ENCODE data around the gene PFDN2. TPM values are rescaled to one million over a fixed set of nuclear protein-coding genes. Genes with fewer than 3 reads are reported as not detected.

PFDN2 gene
- total RNA-seq, 1 donor from 2014 or later = 57.9 TPM

- H3K27me3 Mint-ChIP-seq (ENCODE audit: low read depth) = no peaks in the 10 kb centered on the region
- TF ChIP-seq CTCF (IDR thresholded peaks at IDR 0.05) = no peak
- peak overlapping the region; percentile 79 for H3K4me3 Mint-ChIP-seq (ENCODE audit: unreplicated experiment)
- H3K27ac Mint-ChIP-seq (ENCODE audit: unreplicated experiment) = peak overlapping the region; percentile 86
- DNase-seq (ENCODE audit: low spot score) = no peak
- H3K4me1 Mint-ChIP-seq (ENCODE audit: low read depth) = peaks cover 39% of the 10 kb centered on the region
- H3K9me3 Mint-ChIP-seq (ENCODE audit: low read depth) = no peaks in the 10 kb centered on the region
- peaks cover 14% of the 10 kb centered on the region for H3K36me3 Mint-ChIP-seq (ENCODE audit: low read depth)
Observed at GRCh38 chr1:161159913-161160243, 42.0 kb upstream of the PFDN2 start.

DNA sequence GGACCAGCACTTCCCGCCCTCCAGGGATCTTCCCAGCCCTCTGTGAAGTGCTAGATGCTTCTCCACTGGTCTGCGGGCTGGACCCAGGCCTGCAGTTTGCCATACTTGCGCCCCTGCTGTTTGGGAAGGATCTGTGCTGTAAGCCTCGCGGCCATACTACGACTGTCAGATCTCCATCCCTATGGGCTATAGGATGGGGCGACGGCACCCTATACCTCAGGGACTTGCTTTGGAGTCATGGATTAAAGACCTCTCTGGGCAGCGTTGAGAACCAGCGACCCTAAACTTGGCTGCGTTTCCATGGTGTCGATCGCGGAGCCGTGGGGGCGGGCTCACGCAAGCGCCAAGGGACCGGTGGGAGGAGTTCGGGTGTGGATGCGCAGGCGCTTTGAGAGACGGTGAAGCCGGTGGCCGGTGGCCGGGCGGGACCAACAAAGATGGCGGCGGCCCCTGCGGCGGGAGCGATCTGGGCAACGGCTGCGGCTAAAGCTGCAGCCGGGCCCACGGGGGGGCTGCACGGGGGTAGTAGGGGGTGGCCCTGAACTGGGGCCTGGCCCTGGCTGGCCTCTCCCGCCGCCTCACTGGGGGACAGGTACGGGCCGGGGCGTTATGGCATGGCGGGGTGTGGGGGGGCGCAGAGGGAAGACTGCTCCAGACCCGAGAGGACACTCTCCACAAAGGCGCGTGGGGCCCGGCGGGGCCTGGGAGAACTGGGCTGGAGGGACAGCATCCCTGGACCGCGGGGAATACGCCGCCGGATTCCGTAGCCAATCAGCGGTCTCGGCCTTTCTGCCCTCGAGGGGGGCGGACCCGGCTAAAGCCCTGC lies 41.5 kb upstream of the PFDN2 start, which contains the start of gene USP21:
USP21 (plus strand) TSS at position 414 of the 826 bp plus-strand sequence. CDS start 1,141 bp downstream, outside the sequence.
- TF ChIP-seq CTCF (IDR thresholded peaks at IDR 0.05) = peak; percentile 60
- Mint-ChIP-seq H3K36me3 (ENCODE audit: low read depth) (peaks cover 14% of the 10 kb centered on the region), H3K4me3 (ENCODE audit: unreplicated experiment) (peak within 1 kb of the TSS; percentile 79), H3K9me3 (ENCODE audit: low read depth) (no peaks in the 10 kb centered on the region), H3K4me1 (ENCODE audit: low read depth) (peaks cover 44% of the 10 kb centered on the region), H3K27ac (ENCODE audit: unreplicated experiment) (peak within 1 kb of the TSS; percentile 86), H3K27me3 (ENCODE audit: low read depth) (no peaks in the 10 kb centered on the region)
- peak; percentile 98 for DNase-seq (ENCODE audit: low spot score)

DNA sequence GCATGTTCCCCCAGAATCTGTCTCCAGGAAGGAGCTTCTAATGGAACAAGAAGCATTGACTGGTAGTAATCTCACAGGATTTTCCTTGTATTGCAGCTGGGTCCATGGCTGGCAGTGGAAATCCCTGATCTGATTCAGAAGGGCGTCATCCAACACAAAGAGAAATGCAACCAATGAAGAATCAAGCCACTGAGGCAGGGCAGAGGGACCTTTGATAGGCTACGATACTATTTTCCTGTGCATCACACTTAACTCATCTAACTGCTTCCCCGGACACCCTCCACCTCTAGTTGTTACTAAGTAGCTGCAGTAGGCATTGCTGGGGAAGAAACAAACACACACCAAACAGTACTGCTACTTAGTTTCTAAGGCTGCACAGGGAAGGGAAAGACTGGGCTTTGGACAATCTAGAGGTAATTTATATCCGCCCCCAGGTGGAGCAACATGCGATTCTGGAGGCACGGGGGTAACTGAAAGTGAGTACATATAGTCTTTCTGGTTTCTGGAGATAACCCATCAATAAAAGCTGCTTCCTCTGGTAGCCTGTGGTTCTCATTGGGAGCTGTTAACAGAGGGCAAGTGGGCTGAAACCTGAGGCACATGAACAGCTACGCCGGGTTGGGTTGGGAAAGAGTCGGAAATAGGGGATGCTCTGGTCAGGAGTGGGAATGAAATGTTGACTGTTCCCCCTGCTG lies 40.6 kb upstream of the PFDN2 start:
- Mint-ChIP-seq H3K9me3 (ENCODE audit: low read depth) (no peaks in the 10 kb centered on the region), H3K27ac (ENCODE audit: unreplicated experiment) (peak overlapping the region; percentile 86), H3K36me3 (ENCODE audit: low read depth) (peaks cover 13% of the 10 kb centered on the region), H3K27me3 (ENCODE audit: low read depth) (no peaks in the 10 kb centered on the region), H3K4me1 (ENCODE audit: low read depth) (peaks cover 44% of the 10 kb centered on the region), H3K4me3 (ENCODE audit: unreplicated experiment) (peak overlapping the region; percentile 79)
- no peak for DNase-seq (ENCODE audit: low spot score)
- no peak for TF ChIP-seq CTCF (IDR thresholded peaks at IDR 0.05)

GRCh38 chr1:161157867-161158266 lies 40.0 kb upstream of the PFDN2 start:
- no peak for TF ChIP-seq CTCF (IDR thresholded peaks at IDR 0.05)
- H3K4me3 Mint-ChIP-seq (ENCODE audit: unreplicated experiment) = no peak overlapping the region
- no peaks in the 10 kb centered on the region for H3K9me3 Mint-ChIP-seq (ENCODE audit: low read depth)
- H3K27me3 Mint-ChIP-seq (ENCODE audit: low read depth) = no peaks in the 10 kb centered on the region
- peaks cover 48% of the 10 kb centered on the region for H3K4me1 Mint-ChIP-seq (ENCODE audit: low read depth)
- peak overlapping the region; percentile 14 for H3K27ac Mint-ChIP-seq (ENCODE audit: unreplicated experiment)
- no peak for DNase-seq (ENCODE audit: low spot score)
- H3K36me3 Mint-ChIP-seq (ENCODE audit: low read depth) = peaks cover 8% of the 10 kb centered on the region

DNA sequence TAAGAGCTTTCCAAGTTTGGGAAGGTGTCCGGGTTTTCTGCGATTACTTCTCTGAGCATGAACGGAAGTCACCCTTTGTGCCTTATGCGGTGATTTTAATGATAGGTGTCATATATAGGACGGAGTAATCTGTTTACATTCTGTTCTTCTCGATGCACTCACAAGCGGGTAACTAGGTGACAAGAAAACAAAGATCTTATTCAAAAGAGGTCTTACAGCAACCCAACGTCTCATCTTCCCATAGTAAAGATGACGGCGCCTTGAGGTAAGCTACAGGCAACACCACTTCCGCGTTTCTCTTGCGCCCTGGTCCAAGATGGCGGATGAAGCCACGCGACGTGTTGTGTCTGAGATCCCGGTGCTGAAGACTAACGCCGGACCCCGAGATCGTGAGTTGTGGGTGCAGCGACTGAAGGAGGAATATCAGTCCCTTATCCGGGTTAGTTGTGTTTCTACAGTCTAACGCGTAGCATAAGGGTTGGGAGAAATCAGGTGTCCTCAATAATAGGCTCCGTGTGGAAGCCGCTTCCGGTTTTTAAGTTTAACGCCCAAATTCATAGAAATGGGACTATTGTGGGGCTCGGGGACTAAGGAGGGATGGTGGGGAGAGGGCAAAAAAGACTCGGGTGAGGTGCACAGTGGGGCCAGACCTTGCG lies 36.0 kb upstream of the PFDN2 start, which contains the start of gene UFC1:
UFC1 (plus strand) TSS at position 297 of the 656 bp plus-strand sequence; CDS start at position 317, 20 bp downstream.
- Mint-ChIP-seq H3K27ac (ENCODE audit: unreplicated experiment) (peak within 1 kb of the TSS; percentile 100), H3K4me3 (ENCODE audit: unreplicated experiment) (peak within 1 kb of the TSS; percentile 98), H3K4me1 (ENCODE audit: low read depth) (peaks cover 23% of the 10 kb centered on the region), H3K9me3 (ENCODE audit: low read depth) (no peaks in the 10 kb centered on the region), H3K27me3 (ENCODE audit: low read depth) (no peaks in the 10 kb centered on the region), H3K36me3 (ENCODE audit: low read depth) (peaks cover 7% of the 10 kb centered on the region)
- TF ChIP-seq CTCF (IDR thresholded peaks at IDR 0.05) = no peak
- no peak for DNase-seq (ENCODE audit: low spot score)
